GM15510 (cell line): Measurements from ENCODE around the gene CD81.

Source experiments
- POLR2A ChIP-seq: IDR thresholded peaks from 3 replicates; pipeline ENCODE4 v1.6.1; 2011; ENCODE audit warnings: borderline replicate concordance; ENCODE audit not compliant: insufficient read length; ENCODE audit errors: extremely low read depth

The CD81 gene

GRCh38 chr11:2352420-2352819 lies 24.7 kb upstream of the CD81 start:
- no peak for TF ChIP-seq POLR2A

DNA sequence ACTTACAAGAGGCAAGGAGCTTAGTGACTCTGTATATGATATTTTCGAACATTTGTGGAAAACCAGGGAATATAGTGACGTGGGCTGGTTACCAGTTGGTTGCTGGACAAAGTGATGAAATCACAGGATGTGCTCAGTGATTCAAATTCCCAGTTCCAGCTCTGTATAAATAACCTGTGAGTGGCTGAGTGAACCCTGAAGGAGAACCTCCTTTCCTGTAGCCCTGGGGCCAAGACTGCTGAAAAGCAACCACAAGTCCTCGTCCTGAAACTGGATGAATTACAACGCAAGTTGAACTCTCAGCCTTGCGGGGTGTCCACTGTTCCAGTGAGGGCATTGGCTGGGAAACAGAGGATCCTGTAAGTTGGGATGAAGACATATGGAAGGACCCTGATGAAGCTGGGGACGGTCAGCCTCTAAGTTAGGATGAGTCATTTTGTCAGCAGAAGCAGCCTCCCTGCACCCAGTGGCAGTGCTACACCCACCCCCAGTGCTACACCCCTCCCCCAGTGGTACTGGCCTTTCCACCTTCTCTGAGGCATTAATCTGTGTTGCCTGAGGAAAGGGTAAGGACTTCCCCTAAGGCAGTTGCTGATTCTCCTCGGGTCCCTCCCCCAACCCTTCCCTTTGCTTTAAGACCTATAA lies 22.0 kb upstream of the CD81 start:
- TF ChIP-seq POLR2A: no peak

GRCh38 chr11:2357246-2357645 lies 19.9 kb upstream of the CD81 start:
- TF ChIP-seq POLR2A: no peak

- TF ChIP-seq POLR2A: no peak
These were observed 18.2 kb upstream of the CD81 start for GRCh38 chr11:2358754-2359442.

GRCh38 chr11:2359557-2359956 lies 17.6 kb upstream of the CD81 start:
- TF ChIP-seq POLR2A: no peak

DNA sequence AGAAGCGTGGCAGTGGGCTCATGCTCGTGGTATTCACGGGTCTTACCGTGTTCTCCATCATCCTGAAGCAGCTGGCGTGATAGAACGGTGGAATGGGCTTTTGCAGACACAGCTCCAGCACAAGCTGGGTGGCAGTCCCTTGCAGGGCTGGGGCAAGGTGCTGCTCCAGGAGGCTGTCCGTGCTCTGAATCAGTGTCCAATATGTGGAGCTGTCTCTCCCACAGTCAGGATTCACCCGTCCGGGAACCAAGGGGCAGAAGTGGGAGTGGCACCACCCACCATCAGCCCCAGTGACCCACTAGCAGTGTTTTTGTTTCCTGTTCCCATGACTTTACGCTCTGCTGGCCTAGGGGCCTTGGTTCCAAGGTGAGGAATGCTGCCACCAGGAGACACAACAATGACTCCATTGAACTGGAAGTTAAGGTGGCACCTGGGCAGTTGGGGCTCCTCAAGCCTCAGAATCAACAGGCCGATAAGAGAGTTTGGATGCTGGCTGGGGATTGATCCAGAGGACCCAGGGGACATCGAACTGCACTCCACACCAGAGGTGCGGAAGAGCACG lies 16.9 kb upstream of the CD81 start:
- no peak for TF ChIP-seq POLR2A

- TF ChIP-seq POLR2A: no peak
These were observed 15.5 kb upstream of the CD81 start for GRCh38 chr11:2361565-2361964.

- no peak for TF ChIP-seq POLR2A
These were observed 14.7 kb upstream of the CD81 start for GRCh38 chr11:2362414-2362813.

DNA sequence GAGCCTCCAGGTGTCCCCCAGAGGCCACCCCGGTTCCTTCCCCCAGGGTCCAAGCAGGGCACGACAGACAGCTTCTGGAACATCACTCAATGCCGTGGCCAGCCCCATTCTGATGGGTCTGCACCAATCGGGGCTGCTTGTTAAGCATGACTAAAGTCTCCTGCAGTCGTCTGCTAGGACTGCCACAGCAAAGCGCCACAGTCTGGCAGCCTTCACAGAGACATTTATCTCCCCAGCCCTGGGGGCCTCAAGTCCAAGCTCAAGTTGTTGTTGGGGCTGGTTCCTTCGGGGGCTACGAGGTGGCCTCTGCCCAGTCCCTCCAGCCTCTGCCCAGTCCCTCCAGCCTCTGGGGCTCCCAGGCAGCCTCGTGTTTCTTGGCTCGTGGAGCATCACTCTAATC lies 14.0 kb upstream of the CD81 start:
- TF ChIP-seq POLR2A: no peak

GRCh38 chr11:2363577-2364370 lies 13.3 kb upstream of the CD81 start:
- TF ChIP-seq POLR2A: no peak

GRCh38 chr11:2365571-2366210 lies 11.4 kb upstream of the CD81 start:
- no peak for TF ChIP-seq POLR2A

- no peak for TF ChIP-seq POLR2A
These were observed 10.8 kb upstream of the CD81 start for GRCh38 chr11:2366276-2366675.

- no peak for TF ChIP-seq POLR2A
These were observed 10.4 kb upstream of the CD81 start for GRCh38 chr11:2366733-2367132.

DNA sequence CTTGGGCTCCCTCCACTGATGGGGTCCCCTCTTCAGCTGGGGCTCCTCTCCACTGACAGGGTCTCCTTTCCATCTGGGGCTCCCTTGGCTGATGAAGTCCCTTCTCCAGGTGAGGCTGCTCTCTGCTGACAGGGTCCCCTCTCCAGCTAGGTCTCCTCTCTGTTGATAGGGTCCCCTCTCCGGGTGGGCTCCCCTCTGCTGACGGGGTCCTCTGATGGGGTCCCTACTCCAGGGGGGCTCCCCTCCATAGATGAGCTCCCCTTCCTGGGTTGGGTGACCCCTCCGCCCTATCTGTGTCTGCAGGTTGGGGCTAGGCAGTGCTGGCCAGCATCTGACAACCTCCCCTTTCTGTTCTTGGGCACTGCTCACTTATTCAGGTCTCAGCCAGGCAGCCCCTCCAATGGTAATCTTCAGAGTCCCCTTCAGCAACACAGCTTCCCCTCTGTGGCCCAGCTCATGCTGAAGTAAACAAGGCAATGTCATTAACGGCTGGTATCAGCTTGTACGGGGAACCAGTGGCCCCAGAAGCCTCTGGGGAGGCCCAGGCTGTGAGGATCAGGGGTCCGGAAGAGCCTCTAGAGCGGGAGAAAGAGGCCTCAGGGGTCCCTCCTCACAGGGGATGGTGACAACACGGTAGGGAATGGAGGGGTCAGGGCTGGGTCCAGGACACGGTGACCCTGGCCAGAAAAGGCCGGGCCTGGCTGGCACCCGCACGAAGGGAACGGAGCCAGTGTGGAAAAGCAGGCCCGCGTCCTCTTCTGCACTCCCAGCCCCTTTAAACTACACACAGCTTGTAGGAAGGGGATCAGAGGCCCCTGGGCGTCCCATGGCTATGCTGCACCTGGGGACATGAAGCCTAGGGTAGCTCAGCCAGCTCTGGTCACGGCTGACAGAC lies 9.6 kb upstream of the CD81 start:
- TF ChIP-seq POLR2A: no peak
